GM10248 (cell line): ENCODE results near the gene SLCO4A1.

ENCODE experiments used
- CTCF ChIA-PET: fragments of 300-600 bp; sonication (Branson Sonifier 250); formaldehyde crosslinking; extraction: SDS; loops from one replicate; lab custom pipeline; 2021; ENCODE audit warnings: antibody characterized with exemption; lab: Yijun Ruan, JAX
- POLR2A ChIA-PET: fragments of 350-650 bp; sonication (Branson Sonifier 250); formaldehyde crosslinking; extraction: SDS; loops from one replicate; lab custom pipeline; 2020; ENCODE audit warnings: antibody characterized with exemption; lab: Yijun Ruan, JAX
- DNase-seq: peaks from one replicate; pipeline ENCODE4 v3.0.0; 2012; ENCODE audit errors: extremely low spot score
- CTCF ChIP-seq: IDR thresholded peaks from 2 replicates; pipeline ENCODE4 v1.5.1; 2012; ENCODE audit warnings: mild to moderate bottlenecking, low read depth; ENCODE audit errors: extremely low read depth, missing control alignments, control extremely low read depth

SLCO4A1 gene

DNA sequence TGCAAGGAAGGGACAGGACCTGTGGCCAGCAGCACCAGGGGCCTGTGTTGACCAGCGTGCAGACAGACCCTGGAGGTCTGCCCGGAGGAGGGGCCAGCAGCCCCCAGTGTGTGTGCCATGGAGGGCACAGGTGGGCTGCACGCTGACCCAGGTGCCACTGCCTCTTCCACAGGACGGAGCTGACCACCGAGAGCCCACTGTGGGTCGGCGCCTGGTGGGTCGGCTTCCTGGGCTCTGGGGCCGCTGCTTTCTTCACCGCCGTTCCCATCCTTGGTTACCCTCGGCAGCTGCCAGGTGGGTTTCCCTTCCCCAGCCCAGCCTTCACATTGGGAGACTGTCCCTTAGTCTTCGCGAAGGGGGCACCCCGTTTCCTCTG lies 17.9 kb downstream of the SLCO4A1 start:
- POLR2A ChIA-PET, result no interaction called here
- CTCF ChIA-PET, result interaction anchor here (1.3 kb wide), 1 partner anchor 9 kb away, joined by 3 read pairs; no protein-coding TSS in a partner anchor
- TF ChIP-seq CTCF, result no peak
- no peak for DNase-seq

- no peak for DNase-seq
- ChIA-PET CTCF (interaction anchor here (1.3 kb wide), 1 partner anchor 9 kb away, joined by 3 read pairs; no protein-coding TSS in a partner anchor), POLR2A (no interaction called here)
- no peak for TF ChIP-seq CTCF
Observed at GRCh38 chr20:62660768-62661167, 18.5 kb downstream of the SLCO4A1 start.

DNA sequence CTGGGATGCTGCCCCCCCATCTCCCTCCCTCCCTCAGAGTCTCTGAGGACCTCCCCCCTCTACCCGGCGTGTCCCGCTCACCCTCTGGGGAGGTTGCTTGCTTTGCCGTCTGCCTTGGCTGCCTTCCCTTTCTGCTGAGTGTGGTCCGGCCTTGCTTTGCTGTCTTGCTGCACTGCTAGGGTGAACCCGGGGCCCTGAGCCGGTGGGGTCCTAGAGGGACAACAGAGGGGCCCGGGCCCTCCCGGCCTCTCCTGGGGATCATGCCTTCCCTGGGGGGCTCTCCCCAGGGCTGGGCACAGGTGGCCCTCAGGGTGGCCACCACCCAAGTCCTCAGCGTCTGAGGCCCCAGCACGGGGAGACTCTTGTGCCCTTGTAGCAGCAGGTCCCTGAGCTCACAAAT lies 19.3 kb downstream of the SLCO4A1 start:
- POLR2A ChIA-PET, result no interaction called here
- no peak for DNase-seq
- CTCF ChIA-PET, result no interaction called here
- no peak for TF ChIP-seq CTCF

- TF ChIP-seq CTCF, result no peak
- DNase-seq, result no peak
- ChIA-PET POLR2A (no interaction called here), CTCF (no interaction called here)
Observed at GRCh38 chr20:62662422-62662821, 20.1 kb downstream of the SLCO4A1 start.

DNA sequence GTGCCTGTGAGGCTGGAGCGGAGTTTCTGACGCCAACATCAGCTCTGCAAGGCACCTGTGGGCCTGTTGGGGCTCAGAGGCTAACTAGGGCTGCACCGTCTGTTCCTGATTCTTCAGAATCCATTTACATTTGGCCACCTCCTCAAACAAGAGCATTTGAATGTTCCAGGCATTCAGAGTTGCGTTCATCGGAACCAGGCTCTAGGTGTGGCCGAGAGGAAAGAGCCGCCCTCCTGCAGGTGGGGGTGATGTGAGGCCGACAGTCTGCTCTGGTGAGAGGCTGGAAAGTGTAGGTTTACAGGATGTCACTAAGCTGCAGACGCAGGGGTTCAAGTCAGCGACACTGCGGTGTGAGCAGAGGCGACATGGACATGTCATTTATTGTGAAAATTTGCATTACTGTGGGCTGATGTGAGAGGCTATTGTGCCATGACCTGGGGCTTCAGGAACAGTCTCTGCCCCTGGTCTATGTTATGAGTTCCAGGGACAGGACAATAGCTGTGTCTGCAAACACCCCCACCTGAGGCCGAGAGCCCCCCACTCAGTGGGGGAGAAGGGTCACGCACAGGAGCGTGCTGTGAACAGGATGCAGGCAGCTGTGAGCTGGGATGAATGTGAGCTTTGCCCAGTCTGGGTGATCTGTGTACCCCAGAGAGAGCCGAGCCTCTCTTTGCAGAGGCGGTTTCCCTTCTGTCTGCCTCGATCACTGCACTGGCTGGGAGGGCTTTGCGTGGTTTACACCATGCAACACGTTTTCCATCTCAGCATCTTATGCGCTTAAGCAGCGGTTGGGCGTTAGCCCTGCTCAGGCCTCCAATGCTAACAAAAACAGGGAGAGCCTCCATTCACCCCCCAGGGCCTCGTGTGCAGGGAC lies 21.1 kb downstream of the SLCO4A1 start:
- CTCF ChIA-PET, result interaction anchor here (1.0 to 2.6 kb wide), 4 partner anchors 9 to 145 kb away, joined by 3 to 10 read pairs (median 4); no protein-coding TSS in a partner anchor
- no peak for DNase-seq
- TF ChIP-seq CTCF, result no peak
- POLR2A ChIA-PET, result interaction anchor here (1.2 kb wide), 1 partner anchor 15 kb away, joined by 4 read pairs; no protein-coding TSS in a partner anchor

DNA sequence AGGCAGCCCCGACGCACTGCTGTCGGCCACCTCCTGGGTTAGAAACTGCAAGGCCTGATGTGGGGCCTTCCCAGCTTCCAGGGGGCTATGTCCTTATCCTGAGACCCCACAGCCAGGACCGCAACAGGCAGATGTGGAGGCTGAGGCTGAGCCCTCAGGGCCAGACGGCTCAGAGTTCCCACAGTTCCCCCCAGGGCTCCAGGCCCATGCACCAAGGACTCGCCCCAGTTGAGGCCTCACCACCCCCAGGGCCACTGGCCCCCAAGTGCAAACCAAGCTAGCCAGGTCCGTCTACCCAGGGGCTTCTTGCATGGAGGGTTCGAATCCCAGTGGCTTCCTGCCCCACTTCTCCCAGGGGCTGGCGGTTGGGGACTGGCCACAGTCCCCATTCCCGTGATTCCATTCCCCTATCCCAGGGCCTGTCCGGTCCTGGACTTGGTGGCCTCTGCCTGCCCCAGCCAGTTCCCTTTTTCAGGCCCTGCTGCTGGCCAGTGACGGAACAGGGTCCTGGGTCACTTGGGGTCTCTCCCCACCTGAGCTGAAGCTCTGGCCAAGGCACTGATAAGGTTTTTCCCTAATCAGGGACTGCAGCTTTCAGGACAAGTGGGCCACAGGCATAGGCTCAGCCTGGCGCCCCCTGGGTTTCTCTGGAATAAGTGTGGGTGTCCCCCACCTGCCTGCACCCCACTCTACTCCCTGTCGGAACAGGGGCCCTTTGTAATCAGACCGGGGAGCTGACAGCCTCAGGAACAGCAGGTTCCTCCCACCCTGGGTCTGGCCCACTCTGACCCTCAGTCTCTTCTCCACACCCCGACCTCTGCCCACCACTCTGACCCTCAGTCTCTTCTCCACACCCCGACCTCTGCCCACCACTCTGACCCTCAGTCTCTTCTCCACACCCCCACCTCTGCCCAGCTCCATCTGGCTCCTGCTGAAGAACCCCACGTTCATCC lies 22.0 kb downstream of the SLCO4A1 start:
- ChIA-PET CTCF (interaction anchor here (1.0 to 2.6 kb wide), 6 partner anchors 10 to 144 kb away, joined by 3 to 10 read pairs (median 4); no protein-coding TSS in a partner anchor), POLR2A (interaction anchor here (1.2 kb wide), 1 partner anchor 14 kb away, joined by 4 read pairs; no protein-coding TSS in a partner anchor)
- TF ChIP-seq CTCF, result no peak
- DNase-seq, result no peak
